Ammon's horn (tissue), 1 donor: ENCODE results near the gene SAMD3.
"Not testable (repeated sequence)": the region's sequence is repeated elsewhere in the genome, so short reads cannot be mapped to it uniquely, and the experiment has no call there.

Source experiments
- DNase-seq: peaks from one replicate; pipeline ENCODE4 v3.0.0-alpha.2; 2016; ENCODE audit warnings: low spot score

Gene SAMD3

GRCh38 chr6:130173377-130174004 lies 49.3 kb downstream of the SAMD3 start:
- DNase-seq: not testable (repeated sequence)

GRCh38 chr6:130170160-130170559 lies 52.6 kb downstream of the SAMD3 start:
- not testable (repeated sequence) for DNase-seq

- DNase-seq: no peak
These were observed 55.1 kb downstream of the SAMD3 start for GRCh38 chr6:130167655-130168054.

DNA sequence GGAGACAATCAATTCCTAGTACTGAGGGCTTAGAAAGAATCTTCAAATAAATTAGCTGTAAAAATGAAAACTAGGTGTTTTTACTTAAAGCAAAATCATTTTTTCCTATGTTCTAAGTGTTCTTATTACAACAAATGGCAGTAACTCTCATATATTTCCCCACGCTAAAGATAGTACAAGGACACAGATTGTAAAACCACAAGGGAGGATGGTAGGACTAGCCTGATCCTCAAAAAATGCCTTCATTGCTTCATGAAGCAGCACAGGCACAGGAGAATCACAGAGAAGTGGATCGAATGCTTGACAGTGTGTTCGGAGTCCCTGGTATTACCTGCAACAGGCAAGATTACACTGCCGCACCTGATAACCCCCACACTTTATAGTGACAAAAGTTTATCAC lies 58.5 kb downstream of the SAMD3 start:
- no peak for DNase-seq

GRCh38 chr6:130163266-130163665 lies 59.5 kb downstream of the SAMD3 start:
- DNase-seq: no peak

- DNase-seq: no peak
These were observed 60.3 kb downstream of the SAMD3 start for GRCh38 chr6:130162421-130162820.

- no peak for DNase-seq
These were observed 60.9 kb downstream of the SAMD3 start for GRCh38 chr6:130161683-130162404.

- no peak for DNase-seq
These were observed 62.8 kb downstream of the SAMD3 start for GRCh38 chr6:130159956-130160355.

DNA sequence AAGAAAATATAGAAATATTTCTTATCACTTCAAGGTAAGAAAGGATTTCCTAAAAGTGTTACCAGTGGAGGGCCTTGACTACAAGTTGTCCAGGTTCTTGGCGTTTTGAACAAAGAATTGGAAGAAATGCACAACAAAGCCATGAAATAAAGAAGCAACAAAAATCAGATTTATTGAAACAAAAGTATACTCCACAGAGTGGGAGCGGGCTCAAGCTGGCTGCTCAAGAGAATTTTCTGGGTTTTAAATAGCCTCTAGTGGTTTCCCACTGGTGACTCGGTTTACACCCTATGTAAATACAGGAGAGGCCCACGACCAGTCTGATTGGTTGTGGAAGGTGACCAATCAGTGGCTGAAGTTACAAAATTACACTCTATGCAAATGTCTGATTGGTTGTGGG lies 64.2 kb downstream of the SAMD3 start:
- no peak for DNase-seq

GRCh38 chr6:130158056-130158455 lies 64.7 kb downstream of the SAMD3 start:
- DNase-seq: no peak

DNA sequence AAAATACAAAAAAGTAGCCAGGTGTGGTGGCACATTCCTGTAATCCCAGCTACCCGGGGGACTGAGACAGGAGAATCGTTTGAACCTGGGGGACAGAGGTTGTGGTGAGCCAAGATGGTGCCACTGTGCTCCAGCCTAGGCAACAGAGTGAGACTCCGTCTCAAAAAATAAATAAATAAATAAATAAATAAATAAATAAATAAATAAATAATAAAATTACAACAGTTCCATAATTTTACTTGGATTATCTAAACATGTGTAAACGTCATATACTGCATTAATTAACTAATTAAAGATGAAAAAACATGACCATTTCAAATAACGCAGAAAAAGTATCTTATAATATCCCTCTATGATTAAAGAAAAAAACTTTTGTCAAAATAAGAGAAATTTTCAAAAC lies 65.8 kb downstream of the SAMD3 start:
- no peak for DNase-seq

DNA sequence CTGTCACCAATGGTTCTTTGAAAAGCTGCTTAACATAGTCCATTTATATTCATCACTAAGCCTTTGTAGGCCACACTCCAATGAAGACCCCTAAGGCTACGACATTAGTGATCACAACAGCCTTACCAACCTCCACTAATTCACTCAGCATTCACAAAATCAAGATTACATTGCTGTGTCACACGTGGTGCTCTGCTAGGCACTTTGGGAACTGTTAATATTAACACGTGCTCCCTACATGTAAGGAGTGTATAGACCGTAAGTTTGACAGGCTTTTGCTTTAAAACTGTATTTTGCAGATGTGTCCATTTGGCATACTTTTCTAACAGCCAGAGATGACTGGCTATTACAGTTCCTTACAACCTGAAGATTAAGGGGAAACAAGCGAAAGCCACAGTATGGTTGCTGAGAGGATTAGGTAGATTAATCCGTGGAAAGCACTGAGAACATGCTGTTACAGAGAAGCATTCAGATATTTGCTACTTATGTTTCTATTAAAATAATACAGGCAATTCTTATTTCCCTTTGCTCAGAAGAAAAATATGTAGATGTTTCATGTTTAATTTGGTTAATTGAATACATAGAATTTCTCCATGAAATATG lies 69.7 kb downstream of the SAMD3 start:
- DNase-seq: no peak

- DNase-seq: no peak
These were observed 71.8 kb downstream of the SAMD3 start for GRCh38 chr6:130150906-130151305.

- not testable (repeated sequence) for DNase-seq
These were observed 73.7 kb downstream of the SAMD3 start for GRCh38 chr6:130149016-130149415.

DNA sequence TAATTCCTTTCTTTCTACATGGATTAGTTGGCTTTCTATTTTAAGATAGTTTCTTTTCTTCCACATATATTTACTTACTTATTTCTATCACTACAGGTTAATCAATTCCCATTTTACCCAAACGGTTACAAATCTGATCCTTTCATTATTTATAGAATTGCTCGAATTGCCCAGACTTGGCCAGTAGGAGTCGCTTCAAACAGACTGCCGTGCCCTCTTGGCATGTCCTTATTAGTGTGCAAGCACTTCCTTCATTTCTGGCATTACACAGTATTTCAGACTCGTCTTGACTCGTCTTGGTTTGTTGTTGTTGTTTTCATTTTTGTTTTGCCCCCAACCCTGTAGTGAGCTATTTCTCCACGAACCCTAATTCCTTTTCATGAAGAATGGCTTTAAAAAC lies 74.6 kb downstream of the SAMD3 start:
- no peak for DNase-seq

GRCh38 chr6:130147111-130147510 lies 75.6 kb downstream of the SAMD3 start:
- no peak for DNase-seq

DNA sequence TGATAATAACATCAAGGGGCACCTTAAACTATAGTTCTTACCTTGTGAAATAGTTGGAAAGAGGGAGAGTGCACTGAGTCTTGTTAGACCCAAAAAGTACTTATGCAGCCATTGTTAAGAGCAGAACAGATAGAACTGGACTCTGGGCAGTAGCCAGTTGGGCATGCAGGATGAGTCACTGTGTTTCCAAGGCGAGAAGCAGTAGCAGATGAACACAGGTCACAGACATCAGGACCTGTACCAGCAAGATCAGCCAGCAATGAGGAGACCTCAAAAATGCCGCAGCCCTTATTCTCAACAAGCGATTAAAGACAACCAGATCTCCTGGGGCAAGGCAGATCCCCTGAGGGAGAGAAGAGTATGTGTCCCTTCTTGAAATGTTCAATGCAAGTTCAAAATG lies 79.0 kb downstream of the SAMD3 start:
- no peak for DNase-seq

- DNase-seq: no peak
These were observed 82.7 kb downstream of the SAMD3 start for GRCh38 chr6:130140084-130140483.

GRCh38 chr6:130138909-130139242 lies 83.9 kb downstream of the SAMD3 start:
- DNase-seq: no peak

DNA sequence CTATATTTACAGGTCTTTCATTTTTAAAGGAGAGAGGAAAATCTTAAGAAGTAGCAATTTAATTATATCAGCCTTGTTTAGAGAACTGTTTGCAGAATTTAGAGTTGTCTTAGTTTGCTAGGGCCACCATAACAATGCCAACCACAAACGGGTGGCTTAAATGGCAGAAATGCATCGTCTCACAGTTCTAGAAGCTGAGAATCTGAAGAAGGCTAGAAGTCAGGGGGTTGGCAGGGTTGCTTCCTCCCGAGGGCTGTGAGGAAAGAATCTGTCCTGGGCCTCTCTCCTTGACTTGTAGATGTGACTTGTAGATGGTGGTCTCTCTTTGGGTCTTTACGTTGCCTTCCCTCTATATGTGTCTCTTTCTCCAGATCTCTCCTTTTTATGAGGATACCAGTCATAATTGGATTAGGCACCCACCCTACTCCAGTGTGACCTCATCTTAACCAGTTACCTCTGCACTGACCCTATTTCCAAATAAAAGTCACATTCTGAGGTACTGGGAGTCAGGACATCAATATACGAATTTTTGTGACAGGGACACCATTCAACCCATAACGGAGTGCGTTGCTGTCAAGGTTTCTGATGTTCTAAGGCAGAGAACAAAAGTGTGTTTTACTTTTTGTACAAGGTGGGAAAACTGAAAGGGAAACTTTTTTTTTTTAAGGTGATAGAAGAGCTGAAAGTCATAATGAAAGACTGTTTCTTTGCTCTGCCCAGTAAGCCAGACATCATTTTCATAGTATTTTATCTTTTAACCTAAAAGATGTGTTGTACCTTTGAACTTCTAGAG lies 84.4 kb downstream of the SAMD3 start:
- DNase-seq: no peak

DNA sequence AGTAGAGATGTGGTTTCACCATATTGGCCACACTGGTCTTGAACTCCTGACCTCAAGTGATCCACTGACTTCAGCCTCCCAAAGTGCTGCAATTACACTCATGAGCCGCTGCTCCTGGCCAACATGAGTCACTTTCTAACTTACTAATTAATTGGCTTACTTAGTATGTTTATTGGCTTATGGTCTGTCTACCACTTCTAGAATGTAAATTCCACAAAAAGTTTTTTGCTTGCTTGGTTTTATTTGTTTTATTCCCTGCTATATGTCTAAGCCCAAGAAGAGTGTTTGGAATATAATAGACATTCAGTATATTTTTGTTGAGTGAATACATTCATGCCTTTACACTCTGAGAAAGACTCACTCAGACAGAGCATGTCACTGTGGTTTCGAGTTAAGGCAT lies 86.0 kb downstream of the SAMD3 start:
- no peak for DNase-seq

DNA sequence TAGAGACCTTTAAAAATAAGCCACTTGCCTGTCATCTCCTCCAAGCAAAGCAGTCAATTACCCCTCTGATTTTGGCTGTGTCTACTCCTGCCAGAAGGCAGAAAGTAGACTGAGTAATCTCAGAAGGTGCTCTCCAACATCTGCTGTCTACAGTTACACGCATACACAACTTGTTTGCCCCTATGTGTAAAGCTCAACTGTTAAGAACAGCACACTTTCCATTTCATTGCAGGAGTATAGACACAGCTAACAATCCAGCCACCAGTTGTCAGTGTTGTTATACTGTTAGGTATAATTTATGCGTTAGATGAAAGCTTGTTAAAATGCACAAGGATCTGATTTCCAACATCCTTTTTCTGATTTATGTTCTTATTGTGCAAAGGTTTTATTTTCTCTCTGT lies 88.2 kb downstream of the SAMD3 start:
- DNase-seq: no peak

GRCh38 chr6:130132286-130132701 lies 90.5 kb downstream of the SAMD3 start:
- DNase-seq: no peak
